Right lobe of liver (tissue), 4 donors: ENCODE measurements around the gene ENOX1.

Experiments
- POLR2A ChIP-seq: fragments of 450-650 bp; IDR thresholded peaks from one replicate; pipeline ENCODE4 v1.6.1; 2017; ENCODE audit warnings: antibody characterized with exemption, mild to moderate bottlenecking
- TF ChIP-seq, protein P1 (sequence below), 4 donors: fragments of 200-600 bp in 3 of 4; fragments of 450-650 bp in 1 of 4; IDR thresholded peaks; one replicate each; pipeline versions ENCODE4 v1.5.1 to v1.8.0; 2016 to 2022; ENCODE audit warnings: antibody characterized with exemption in 4 of 4, mild to moderate bottlenecking in 2 of 4
- donor health status: DM: no; HTN: no; CAD: no.
- donor health status: DM: no; HTN: no; CAD: no.
- donor health status: DM: no; HTN: yes; CAD: no.

- TF ChIP-seq, protein P1, sequence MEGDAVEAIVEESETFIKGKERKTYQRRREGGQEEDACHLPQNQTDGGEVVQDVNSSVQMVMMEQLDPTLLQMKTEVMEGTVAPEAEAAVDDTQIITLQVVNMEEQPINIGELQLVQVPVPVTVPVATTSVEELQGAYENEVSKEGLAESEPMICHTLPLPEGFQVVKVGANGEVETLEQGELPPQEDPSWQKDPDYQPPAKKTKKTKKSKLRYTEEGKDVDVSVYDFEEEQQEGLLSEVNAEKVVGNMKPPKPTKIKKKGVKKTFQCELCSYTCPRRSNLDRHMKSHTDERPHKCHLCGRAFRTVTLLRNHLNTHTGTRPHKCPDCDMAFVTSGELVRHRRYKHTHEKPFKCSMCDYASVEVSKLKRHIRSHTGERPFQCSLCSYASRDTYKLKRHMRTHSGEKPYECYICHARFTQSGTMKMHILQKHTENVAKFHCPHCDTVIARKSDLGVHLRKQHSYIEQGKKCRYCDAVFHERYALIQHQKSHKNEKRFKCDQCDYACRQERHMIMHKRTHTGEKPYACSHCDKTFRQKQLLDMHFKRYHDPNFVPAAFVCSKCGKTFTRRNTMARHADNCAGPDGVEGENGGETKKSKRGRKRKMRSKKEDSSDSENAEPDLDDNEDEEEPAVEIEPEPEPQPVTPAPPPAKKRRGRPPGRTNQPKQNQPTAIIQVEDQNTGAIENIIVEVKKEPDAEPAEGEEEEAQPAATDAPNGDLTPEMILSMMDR (IDR thresholded peaks at IDR 0.05): no peak
- no peak for TF ChIP-seq POLR2A
Observed at GRCh38 chr13:43816401-43816889, 29.7 kb upstream of the ENOX1 start.
